ENCODE data around the gene NEURL3.

- TF ChIP-seq CTCF (IDR thresholded peaks at IDR 0.05) (no peak), ZFX (IDR thresholded peaks at IDR 0.05; ENCODE audit: borderline replicate concordance) (no peak)
These were observed 48.2 kb upstream of the NEURL3 start for GRCh38 chr2:96553176-96553956.

Data from 22Rv1 (cell line).